NCI-H446 treated with DMSO at 0.1 percent for 48 hours (cell line): ENCODE measurements around the gene MAGI2.

ENCODE experiments used
- DNase-seq: peaks from one replicate; lab custom pipeline; 2025; lab: John Stamatoyannopoulos, UW

Gene MAGI2

DNA sequence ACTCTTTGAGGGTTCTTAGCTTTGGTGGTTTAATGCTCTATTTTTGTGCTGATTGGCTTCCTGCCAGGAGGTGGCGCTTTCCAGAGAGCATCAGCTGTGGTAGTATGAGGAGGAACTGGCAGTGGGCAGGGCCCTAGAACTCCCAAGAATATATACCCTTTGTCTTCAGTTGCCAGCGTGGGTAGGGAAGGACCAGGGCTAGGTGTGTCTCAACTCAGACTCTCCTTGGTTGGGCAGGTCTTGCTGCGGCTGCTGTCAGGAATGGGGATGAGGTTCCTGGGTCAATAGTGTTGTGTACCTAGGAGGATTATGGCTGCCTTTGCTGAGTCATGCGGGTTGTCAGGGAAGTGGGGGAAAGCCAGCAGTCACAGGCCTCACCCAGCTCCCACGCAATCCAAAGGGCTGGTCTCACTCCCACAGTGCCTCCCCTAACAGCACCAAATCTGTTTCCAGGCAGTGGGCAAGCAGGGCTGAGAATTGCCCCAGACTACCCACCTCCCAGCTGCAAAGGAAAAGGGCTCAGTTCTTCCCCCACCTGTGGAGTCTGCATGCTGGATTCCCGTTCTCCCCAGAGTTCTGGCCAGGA, 1463.4 kb downstream of the MAGI2 start:
- DNase-seq: no peak

DNA sequence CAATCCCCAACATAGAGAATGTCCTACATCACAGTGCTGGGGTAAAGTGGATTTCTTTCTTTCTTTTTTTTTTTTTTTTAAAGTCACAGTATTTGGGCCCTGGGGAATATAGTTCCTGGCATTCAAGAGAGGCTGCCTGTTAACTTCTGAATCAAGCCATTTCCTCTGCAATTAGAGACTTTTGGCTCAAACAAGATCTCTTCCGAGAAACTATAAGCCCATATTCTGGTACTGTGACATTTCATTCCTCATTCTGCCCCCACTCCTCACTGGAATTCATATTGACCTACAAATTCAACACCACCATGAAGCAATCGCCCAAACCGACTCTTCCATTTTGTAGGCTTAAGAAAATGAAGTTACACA, 1467.5 kb downstream of the MAGI2 start:
- no peak for DNase-seq

DNA sequence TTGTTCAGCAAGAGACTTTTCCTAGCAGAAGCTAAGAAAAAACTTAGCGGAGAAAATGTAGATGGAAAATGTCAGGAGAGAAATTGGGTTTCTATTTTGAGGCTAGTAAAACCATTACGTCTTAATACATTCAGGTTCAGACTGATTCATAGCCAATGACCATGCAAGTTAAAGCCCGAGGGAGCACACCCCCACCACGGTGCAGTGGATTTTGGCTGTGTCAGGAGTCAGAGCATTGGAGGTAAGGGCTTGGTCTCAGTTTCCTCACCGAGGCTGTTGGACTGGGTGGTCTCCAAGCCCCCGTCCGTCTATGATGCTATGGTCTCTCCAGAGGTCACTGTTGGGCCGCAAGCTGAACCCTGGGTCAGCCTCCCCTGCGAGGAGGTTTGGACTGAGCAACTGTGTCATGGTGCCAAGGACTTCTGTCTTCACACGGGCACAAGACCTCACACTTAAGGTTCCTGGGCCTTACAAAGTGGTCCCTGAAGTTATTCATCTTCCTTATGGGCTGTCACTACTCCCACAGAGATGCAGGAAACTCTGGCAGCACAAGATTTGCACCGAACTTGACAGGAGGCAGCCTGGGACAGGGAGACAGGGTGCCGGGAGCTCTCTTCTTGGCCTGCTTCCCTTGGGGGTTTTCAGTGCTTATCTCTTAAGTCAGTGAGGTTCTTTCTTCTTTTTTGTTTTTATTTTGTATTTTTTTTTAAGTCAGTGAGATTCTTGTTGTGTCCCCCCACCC, 1468.1 kb downstream of the MAGI2 start:
- no peak for DNase-seq

DNA sequence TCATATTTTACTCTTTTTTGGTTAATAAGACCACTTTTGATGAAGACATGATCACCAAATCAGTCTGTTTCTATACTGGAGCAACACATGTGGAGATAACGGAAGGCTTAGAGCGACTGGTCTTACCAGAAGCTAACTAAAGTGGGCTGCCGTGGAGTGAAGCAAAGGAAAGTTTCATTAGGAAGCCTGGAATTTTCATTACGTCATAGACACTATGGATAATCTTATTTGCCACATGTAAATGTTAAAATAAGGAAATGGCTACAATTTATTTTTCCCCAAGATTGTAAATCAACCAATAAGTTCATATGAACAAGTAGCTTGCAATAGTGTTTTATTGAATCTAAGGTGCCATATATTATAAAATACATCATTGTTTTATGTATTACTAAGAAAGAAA, 1469.5 kb downstream of the MAGI2 start:
- DNase-seq: no peak

DNA sequence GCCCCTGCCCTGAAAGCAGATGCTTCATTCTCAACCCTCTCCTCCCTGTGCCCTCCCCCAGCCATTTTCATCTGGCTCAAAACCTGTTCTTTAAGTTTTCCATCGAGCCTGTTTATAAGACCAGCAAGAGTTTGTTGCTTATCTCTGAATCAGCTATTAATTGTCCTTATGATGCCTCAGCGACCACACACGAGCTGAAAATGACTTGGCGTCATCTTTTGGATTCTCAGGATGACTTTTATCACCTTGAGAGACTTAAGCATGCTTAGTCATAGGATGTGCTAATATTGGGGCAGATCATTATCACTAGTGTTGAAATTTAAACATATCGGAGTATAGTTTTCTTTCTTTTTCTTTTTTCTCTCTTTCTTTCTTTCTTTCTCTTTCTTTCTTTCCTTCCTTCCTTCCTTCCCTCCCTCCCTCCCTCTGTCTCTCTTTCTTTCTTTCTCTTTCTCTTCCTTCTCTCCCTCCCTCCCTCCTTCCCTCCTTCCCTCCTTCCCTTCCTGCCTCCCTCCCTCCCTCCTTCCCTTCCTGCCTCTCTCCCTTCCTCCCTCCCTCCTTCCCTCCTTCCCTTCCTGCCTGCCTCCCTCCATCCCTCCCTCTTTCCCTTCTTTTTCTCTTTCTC, 1470.4 kb downstream of the MAGI2 start:
- no peak for DNase-seq

DNA sequence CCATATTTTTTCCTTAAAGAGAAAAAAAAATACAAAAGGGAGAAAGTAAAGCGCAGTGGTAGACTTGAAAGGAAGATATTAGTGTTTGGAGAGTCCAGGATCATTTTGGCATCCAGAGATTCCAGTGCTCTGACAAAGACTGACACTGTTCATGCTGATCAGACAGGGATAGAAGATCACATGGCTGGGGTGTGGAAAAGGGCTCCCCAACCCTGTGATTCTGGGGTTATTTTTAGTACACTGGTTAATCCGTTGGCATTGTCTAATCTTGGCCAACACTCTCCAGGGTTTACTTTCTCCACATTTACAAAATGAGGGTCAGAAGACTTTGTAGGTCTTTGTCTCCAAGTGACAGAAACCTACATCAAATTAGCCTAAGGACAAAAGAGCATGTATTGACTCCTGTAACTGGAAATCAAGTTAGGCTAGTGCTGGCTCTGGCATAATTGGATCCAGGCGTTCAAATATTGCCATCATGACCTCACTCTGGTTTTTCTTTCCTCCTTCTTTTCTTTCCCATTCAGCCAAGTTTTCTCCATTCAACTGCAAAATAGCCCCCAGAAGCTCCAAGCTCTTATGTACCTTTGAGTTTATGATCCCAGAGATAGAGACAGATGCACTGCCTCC, 1473.3 kb downstream of the MAGI2 start:
- DNase-seq: no peak

DNA sequence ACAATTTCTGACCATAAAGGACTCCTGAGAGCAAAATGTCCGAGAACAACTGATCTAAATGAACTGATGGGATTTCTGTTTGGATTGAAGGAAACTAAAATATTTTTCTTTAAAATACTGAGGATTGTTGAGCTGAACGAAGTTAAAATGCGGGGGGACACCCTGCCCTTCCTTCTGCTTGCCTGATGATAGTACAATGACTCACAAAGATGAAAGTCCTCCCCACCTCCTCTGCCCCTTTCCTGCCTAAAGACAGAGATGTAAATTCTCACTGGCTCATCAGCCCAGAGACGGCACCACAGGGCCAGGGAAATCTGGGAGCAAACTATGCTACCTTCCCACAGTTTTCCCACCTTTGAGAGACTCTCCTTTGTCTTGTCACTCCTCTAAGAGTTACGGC, 1474.2 kb downstream of the MAGI2 start:
- no peak for DNase-seq

DNA sequence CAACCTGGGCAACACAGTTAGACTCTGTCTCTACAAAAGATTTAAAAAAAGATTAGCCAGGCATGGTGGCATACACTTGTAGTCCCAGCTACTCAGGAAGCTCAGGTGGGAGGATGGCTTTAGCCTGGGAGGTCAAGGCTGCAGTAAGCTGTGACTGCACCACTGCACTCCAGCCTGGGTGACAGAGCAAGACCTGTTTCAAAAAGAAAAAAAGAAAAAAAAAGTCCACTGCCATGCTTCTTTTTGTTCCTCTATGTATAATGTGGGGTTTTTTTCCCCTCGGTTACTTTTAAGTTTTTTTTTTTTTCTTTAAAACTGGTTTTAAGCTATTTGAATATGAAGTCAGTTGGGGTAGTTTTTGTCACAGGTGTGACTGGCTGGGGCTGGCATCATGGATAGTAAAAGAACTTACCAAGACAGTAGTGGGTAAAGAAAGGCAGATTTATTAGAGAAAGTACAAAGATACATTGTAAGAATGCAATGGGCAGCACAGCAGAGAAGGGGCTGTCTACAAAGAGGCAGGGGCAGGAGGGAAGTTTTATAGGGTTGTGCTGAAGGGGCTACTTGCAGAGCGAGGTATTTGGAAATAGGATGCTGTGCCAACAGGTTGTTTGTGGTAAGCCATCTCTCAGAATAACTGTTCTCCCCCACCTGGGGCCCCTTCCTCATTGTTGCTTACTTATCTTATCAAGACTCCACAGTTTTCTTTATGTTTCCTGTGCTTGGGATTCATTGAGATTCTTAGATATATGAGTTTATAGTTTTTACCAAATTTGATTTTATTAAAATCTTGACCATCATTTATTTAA, 1477.6 kb downstream of the MAGI2 start:
- DNase-seq: no peak

DNA sequence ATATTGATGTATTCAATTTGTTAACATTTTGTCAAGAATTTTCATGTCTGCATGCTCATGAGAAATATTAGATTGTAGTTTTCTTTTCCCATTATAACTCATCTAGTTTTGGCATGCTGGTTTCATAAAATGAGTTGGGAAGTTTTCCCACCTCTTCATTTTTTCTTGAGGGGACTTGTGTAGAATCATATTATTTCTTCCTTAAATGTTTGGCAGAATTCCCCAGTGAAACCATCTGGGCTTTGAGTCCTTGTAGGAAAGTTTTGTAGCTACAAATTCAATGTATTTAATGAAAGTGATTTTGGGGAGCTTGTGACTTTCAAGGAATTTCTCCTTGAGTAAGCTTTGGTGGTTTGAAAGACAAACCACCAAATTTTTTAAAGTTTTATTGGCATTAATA, 1481.7 kb downstream of the MAGI2 start:
- no peak for DNase-seq

DNA sequence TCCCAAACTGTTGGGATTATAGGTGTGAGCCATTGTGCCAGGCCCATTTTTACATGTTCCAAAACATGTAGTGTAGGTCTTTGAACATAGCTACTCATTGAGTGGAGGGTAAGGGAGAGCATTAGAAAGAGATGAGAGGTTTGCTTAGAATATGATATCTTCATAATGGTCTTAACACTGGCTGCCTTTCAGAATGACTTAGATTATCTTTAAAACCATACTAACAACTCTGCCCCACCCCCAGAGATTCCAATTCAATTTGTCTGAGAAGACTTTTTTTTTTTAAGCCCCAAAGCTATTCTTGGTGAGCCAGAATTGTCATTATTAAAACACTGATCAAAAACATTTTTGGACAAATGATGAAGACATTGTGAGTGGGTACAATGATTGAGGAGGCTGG, 1486.0 kb downstream of the MAGI2 start:
- no peak for DNase-seq
